Left kidney (tissue), 1 donor: ENCODE data around the gene FGF1. TPM values are rescaled to one million over a fixed set of nuclear protein-coding genes. Genes with fewer than 3 reads are reported as not detected.

Experiments
- polyA plus RNA-seq: library from polyadenylated mRNA; unstranded; fragments of 120-200 nt; gene quantifications from one replicate; pipeline ENCODE4 v1.2.1, GENCODE V29; 2013; ENCODE audit not compliant: insufficient read length

FGF1 gene
- polyA plus RNA-seq, 1 donor, result 17.4 TPM

Other genes starting within 250 kb of the FGF1 start
- gene ARHGAP26, start 84.3 kb upstream of the FGF1 start, polyA plus RNA-seq, result 14.7 TPM